HG03565 (cell line): Measurements from ENCODE around the gene PRRX2.
"Not testable (repeated sequence)": the region's sequence is repeated elsewhere in the genome, so short reads cannot be mapped to it uniquely, and the experiment has no call there.

Source experiments
- ATAC-seq: cut with Tn5 transposase; IDR thresholded peaks from one replicate; pipeline ENCODE4 v1.9.1; 2021; ENCODE audit warnings: mild to moderate bottlenecking, moderate library complexity; ENCODE audit not compliant: unreplicated experiment

Gene PRRX2

GRCh38 chr9:129636343-129636742 is 29.1 kb upstream of the PRRX2 start:
- not testable (repeated sequence) for ATAC-seq

GRCh38 chr9:129637102-129637501 is 28.3 kb upstream of the PRRX2 start:
- no peak for ATAC-seq

- no peak for ATAC-seq
Measured at GRCh38 chr9:129637673-129638439, 27.6 kb upstream of the PRRX2 start.

- ATAC-seq = no peak
Measured at GRCh38 chr9:129639034-129639630, 26.3 kb upstream of the PRRX2 start.

- no peak for ATAC-seq
Measured at GRCh38 chr9:129639756-129640085, 25.7 kb upstream of the PRRX2 start.

GRCh38 chr9:129640086-129640870 is 25.2 kb upstream of the PRRX2 start:
- no peak for ATAC-seq

GRCh38 chr9:129640871-129641749 is 24.3 kb upstream of the PRRX2 start:
- no peak for ATAC-seq

- peak; percentile 79 for ATAC-seq
Measured at GRCh38 chr9:129641750-129642585, 23.5 kb upstream of the PRRX2 start, which contains the start of gene ASB6. TSS of gene ASB6 (minus strand) at chr9:129642151. CDS start at chr9:129641999, 152 bp downstream.

GRCh38 chr9:129643706-129644105 is 21.7 kb upstream of the PRRX2 start:
- no peak for ATAC-seq

GRCh38 chr9:129644365-129644764 is 21.1 kb upstream of the PRRX2 start:
- no peak for ATAC-seq

- ATAC-seq = no peak
Measured at GRCh38 chr9:129644902-129645301, 20.5 kb upstream of the PRRX2 start.

- no peak for ATAC-seq
Measured at GRCh38 chr9:129646252-129646651, 19.2 kb upstream of the PRRX2 start.

GRCh38 chr9:129646654-129647053 is 18.8 kb upstream of the PRRX2 start:
- ATAC-seq = no peak

- ATAC-seq = no peak
Measured at GRCh38 chr9:129647635-129648034, 17.8 kb upstream of the PRRX2 start.

GRCh38 chr9:129648092-129648763 is 17.2 kb upstream of the PRRX2 start:
- ATAC-seq = no peak

GRCh38 chr9:129648764-129649115 is 16.7 kb upstream of the PRRX2 start:
- ATAC-seq = no peak

GRCh38 chr9:129649726-129650679 is 15.4 kb upstream of the PRRX2 start:
- no peak for ATAC-seq

- ATAC-seq = no peak
Measured at GRCh38 chr9:129650680-129651235, 14.7 kb upstream of the PRRX2 start.
